K562 (cell line): ENCODE data around the gene FABP7. TPM values are rescaled to one million over a fixed set of nuclear protein-coding genes. Genes with fewer than 3 reads are reported as not detected.

Experiments used
- CBX5 ChIP-seq: IDR thresholded peaks from 2 replicates; pipeline ENCODE4 v1.6.1; 2014; ENCODE audit warnings: low read depth, borderline replicate concordance
- ETV6 ChIP-seq, 3 experiments: fragments of 150-350 bp in 1 of 3; sonication (generic) in 1 of 3; formaldehyde crosslinking in 1 of 3; IDR thresholded peaks; 2 replicates each; pipeline versions ENCODE4 v1.6.1 to v1.8.0; 2014 to 2022; ENCODE audit warnings: borderline replicate concordance in 2 of 3, low read depth in 2 of 3, antibody characterized with exemption in 1 of 3, low read length in 1 of 3, mild to moderate bottlenecking in 1 of 3, missing genetic modification reagents in 1 of 3
- RBM39 ChIP-seq: fragments of 200-400 bp; formaldehyde crosslinking; optimal IDR thresholded peaks from 2 replicates; pipeline ENCODE3; 2018; ENCODE audit warnings: low read depth, low read length
- polyA plus RNA-seq, 8 experiments: library from polyadenylated mRNA; depleted of rRNA in 4 of 8; stranded (reverse) in 5 of 8; unstranded in 3 of 8; fragments of >200 nt; fragmentation: Nextera tagmentation in 2 of 8; fragmentation: Illumina TruSeq in 1 of 8; extraction: Ambion mirVana in 2 of 8; extraction: Trizol in 1 of 8; gene quantifications; 2 replicates each; pipeline versions ENCODE4 v1.2.1 to v1.2.3, GENCODE V29; 2011 to 2014; ENCODE audit warnings: inconsistent platforms in 1 of 8, missing spikeins in 1 of 8
- total RNA-seq, 7 experiments: library from RNA; depleted of rRNA in 6 of 7; stranded (reverse); fragments of >200 nt in 6 of 7; fragmentation: Illumina TruSeq in 2 of 7; extraction: Trizol in 2 of 7; gene quantifications; 2 replicates each; pipeline versions ENCODE4 v1.2.1 to v1.2.3, GENCODE V29; 2011 to 2021; ENCODE audit warnings: low replicate concordance in 1 of 7
- TF ChIP-seq, protein P1 (sequence below), 2 experiments: fragments of 450-650 bp; formaldehyde crosslinking in 1 of 2; IDR thresholded peaks; 2 replicates each; pipeline versions ENCODE4 v1.4.0 to v1.6.1; 2014 to 2020; ENCODE audit warnings: mild to moderate bottlenecking in 2 of 2, borderline replicate concordance in 1 of 2, low read depth in 1 of 2

Gene FABP7
- total and polyA plus RNA-seq, 9 of the 15 experiments (the other 6 are each of a cell fraction or from before 2014, with no cell fraction given), result 0.07 to 0.14 TPM; not detected in 7

DNA sequence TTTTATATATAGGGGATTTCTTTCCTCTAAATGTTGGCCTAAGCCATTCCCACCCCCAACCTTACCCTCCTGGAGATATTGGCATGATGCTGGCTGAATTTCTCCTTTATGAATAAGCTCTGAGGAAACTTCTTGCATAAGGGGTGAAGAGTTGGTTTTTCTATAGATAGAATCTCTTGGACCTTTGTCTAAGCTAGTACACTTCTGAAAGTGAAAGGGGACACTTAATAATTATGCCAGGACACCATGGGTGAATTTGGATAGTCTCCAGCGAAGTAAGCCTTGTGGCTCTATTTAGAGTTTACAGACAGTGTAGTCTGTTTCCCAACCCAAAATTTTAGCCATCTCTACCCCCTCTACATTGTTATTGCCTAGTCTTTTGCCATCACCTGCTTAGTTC is 27.1 kb upstream of the FABP7 start (continued):
- TF ChIP-seq, protein P1, sequence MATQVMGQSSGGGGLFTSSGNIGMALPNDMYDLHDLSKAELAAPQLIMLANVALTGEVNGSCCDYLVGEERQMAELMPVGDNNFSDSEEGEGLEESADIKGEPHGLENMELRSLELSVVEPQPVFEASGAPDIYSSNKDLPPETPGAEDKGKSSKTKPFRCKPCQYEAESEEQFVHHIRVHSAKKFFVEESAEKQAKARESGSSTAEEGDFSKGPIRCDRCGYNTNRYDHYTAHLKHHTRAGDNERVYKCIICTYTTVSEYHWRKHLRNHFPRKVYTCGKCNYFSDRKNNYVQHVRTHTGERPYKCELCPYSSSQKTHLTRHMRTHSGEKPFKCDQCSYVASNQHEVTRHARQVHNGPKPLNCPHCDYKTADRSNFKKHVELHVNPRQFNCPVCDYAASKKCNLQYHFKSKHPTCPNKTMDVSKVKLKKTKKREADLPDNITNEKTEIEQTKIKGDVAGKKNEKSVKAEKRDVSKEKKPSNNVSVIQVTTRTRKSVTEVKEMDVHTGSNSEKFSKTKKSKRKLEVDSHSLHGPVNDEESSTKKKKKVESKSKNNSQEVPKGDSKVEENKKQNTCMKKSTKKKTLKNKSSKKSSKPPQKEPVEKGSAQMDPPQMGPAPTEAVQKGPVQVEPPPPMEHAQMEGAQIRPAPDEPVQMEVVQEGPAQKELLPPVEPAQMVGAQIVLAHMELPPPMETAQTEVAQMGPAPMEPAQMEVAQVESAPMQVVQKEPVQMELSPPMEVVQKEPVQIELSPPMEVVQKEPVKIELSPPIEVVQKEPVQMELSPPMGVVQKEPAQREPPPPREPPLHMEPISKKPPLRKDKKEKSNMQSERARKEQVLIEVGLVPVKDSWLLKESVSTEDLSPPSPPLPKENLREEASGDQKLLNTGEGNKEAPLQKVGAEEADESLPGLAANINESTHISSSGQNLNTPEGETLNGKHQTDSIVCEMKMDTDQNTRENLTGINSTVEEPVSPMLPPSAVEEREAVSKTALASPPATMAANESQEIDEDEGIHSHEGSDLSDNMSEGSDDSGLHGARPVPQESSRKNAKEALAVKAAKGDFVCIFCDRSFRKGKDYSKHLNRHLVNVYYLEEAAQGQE (IDR thresholded peaks at IDR 0.05; ENCODE audit: borderline replicate concordance), result no peak
- TF ChIP-seq, protein P1 (CRISPR knock-in tag; IDR thresholded peaks at IDR 0.05; ENCODE audit: low read depth), result no peak
- TF ChIP-seq ETV6 (IDR thresholded peaks at IDR 0.05; ENCODE audit: borderline replicate concordance in 1 of 2, low read depth in 2 of 2, low read length in 1 of 2) (no peak), ETV6 (CRISPR knock-in tag; IDR thresholded peaks at IDR 0.05; ENCODE audit: borderline replicate concordance) (no peak), RBM39 (no peak), CBX5 (no peak)
